Activated T-cell treated with anti-CD3 and anti-CD28 coated beads for 24 hours (primary cell): ENCODE results near the gene AMDHD2.
"Not testable (repeated sequence)": the region's sequence is repeated elsewhere in the genome, so short reads cannot be mapped to it uniquely, and the experiment has no call there.

ENCODE experiments used
- DNase-seq: peaks from one replicate; pipeline ENCODE4 v3.0.0-alpha.2; 2020; ENCODE audit warnings: low read depth

AMDHD2 gene

DNA sequence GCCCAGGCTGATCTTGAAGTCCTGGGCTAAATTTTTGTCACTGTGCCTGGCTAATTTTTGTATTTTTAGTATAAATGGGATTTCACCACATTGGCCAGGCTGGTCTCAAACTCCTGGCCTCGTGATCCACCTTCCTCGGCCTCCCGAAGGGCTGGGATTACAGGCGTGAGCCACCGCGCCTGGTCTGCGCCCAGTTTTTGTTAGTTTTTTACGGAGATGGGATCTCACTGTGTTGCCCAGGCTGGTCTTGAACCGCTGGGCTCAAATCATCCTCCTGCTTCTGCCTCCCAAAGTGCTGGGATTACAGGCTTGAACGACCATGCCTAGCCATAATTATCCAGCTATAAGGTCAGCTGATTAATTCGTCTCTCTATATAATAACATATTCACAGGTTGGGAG is 13.7 kb downstream of the AMDHD2 start:
- no peak for DNase-seq

- DNase-seq: not testable (repeated sequence)
Measured at GRCh38 chr16:2534335-2534734, 14.2 kb downstream of the AMDHD2 start.

DNA sequence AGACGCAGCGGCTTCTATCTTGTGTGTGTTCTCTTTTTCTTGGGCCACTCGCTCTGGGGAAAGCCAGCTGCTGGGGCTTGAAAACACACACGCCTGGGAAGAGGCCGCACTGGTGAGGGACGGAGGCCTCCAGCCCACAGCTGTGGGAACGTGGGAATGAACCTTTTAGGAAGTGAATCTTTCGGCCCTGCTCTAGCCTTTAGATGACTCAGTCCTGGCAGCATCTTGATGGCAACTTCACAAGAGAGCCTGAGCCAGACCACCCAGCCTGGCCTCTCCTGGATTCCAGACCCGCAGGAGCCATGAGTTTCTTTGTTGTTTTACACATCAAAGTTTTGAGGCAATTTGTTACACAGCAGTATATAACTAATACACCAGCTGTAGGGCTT is 15.4 kb downstream of the AMDHD2 start:
- no peak for DNase-seq

- DNase-seq: peak; percentile 93
Measured at GRCh38 chr16:2537451-2538379, 17.5 kb downstream of the AMDHD2 start, which contains the start of gene PDPK1. PDPK1 (plus strand) TSS chr16:2538021; CDS start chr16:2538113, 92 bp downstream.

DNA sequence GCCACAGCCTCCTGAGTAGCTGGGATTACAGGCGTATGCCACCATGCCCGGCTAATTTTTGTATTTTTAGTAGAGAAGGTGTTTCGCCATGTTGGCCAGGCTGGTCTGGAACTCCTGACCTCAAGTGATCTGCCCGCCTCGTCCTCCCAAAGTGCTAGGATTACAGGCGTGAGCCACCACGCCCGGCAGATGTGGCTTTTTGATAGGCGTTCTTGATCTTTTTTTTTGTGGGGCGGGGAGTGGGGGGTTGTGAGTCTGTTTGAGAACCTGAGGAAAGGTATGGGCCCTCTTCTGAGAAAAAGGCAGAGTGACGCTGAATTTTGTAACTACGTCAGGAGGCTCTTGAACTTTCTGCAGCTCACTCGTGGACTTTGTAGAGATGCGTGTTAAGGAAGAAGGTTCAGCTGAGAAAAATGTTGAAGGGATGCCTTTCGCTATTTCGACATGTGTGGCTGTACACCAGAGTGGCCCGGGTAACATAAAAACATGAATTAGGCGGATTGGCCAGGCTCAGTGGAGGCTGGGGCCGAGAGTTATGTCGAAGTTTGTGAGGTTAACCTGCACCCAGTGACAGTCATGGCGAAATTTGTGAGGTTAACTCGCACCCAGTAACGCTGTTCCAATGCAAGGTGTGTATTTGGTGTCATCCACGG is 19.1 kb downstream of the AMDHD2 start:
- not testable (repeated sequence) for DNase-seq

DNA sequence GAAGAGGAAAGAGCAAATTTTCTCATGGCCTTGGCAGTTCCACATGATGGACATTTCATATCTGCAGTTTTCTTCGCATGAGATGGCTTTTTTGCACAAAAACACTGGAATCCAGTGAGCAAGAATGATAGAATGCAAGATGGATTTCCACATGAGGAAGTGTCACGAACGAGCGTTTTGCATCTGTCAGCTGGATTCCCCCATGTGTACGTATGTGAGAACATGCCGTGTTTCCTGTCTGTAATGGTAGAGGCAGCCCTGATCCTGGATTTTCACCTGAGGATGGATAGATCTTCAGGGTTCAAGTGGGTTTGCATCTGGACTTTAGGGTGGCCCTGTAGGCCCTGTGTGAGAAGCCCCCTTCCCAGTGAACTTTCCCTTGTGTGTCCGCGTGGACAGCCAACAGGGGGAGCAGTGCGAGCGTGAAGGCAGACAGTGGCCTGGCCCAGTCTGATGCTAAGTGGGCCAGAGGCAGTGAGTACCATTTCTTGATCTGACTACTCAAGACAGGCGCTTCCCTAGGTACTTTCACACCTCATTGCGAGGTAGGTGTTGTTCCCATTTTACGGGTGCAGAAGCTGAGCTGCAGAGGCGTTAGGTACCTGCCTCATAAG is 19.8 kb downstream of the AMDHD2 start:
- not testable (repeated sequence) for DNase-seq

- not testable (repeated sequence) for DNase-seq
Measured at GRCh38 chr16:2540912-2541311, 20.7 kb downstream of the AMDHD2 start.

GRCh38 chr16:2541409-2541808 is 21.2 kb downstream of the AMDHD2 start:
- DNase-seq: not testable (repeated sequence)

DNA sequence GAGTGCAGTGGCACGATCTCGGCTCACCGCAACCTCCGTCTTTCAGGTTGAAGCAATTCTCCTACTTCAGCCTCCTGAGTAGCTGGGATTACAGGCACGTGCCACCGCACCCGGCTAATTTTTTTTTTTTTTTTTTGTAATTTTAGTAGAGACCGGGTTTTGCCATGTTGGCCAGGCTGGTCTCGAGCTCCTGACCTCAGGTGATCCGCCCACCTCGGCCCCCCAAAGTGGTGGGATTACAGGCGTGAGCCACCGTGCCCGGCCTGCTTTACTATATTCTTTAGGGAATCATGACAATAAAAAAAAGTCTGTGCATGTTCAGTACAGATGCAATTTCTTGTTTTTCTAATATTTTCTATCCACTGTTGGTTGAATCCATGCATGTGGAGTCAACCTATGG is 23.6 kb downstream of the AMDHD2 start:
- DNase-seq: not testable (repeated sequence)

DNA sequence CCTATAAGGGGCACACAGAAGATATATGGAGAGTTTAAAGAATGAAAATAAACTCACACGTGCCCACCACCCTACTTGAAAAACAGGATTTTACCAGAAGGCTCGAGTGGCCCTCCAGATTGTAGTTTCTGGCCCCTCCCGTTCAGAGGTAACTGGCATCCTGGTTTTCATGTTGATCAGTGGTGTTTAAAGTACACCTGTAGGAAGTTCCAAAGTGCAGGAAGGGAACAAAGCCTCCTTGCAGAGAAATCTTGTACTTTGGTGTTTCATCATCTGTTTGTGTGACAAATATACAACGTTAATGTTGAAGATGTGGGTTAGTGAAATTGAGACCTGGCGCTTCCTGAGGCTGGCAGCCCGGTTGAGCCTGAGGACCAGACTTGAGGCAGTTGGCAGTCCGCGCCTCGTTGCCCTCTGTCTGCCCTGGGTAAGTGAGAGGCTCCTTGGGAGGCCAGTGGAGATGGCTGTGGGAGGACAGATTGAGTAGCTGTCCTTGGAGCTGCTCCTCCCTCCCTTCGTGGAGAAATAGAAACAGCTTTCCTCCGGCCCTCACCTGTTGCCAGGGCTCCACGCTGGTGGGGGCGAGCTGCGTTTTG is 30.2 kb downstream of the AMDHD2 start:
- DNase-seq: not testable (repeated sequence)

- not testable (repeated sequence) for DNase-seq
Measured at GRCh38 chr16:2551420-2551889, 31.3 kb downstream of the AMDHD2 start.

DNA sequence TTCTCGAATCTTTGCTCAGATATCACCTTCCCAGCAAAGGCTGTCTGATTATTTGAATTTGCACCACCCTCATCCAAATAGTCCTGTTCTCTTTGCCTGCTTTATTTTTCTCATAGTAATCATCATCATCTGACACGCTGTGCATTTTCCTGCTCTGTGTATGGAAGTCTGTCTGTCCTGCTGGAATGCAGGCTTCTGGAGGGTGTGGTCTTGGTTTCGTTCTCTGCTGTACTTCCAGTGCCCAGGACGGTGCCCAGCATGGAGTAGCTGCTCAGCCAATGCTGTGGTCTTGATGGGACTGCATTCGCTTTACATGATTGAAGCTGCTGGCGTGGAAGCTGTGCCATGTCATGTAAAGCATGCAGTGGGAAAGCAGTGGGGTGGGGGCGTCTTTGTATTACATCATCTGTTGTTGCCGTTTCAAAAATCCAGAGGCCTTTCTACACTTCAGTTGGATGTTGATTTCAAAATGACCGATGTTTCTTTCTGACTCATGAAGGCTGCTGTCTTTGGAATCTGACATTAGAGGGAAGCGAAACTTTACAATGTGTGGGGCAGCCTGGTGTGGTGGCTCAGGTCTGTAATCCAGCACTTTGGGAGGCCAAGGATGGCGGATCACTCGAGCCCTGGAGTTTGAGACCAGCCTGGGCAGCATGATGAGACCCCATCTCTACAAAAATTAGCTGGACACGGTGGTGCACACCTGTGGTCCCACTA is 34.7 kb downstream of the AMDHD2 start:
- DNase-seq: not testable (repeated sequence)

GRCh38 chr16:2557150-2557549 is 37.0 kb downstream of the AMDHD2 start:
- not testable (repeated sequence) for DNase-seq

GRCh38 chr16:2560131-2560797 is 40.1 kb downstream of the AMDHD2 start:
- not testable (repeated sequence) for DNase-seq

DNA sequence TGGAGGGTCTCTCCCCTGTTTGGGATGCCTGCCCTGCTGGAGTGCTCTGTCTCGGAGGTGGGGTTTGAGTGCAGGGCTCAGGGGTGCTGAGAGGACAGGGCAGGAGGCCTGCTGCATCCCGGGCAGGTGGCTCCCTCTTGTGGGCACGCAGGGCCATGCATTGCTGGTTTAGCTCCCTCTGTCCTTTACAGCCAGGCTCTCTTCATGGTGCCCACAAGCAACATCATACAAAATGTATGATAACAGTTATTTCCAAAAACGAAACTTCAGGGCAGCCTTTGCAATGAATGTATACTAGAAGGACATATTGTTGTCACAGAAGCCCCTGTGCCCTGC is 40.6 kb downstream of the AMDHD2 start:
- peak; percentile 52 for DNase-seq

DNA sequence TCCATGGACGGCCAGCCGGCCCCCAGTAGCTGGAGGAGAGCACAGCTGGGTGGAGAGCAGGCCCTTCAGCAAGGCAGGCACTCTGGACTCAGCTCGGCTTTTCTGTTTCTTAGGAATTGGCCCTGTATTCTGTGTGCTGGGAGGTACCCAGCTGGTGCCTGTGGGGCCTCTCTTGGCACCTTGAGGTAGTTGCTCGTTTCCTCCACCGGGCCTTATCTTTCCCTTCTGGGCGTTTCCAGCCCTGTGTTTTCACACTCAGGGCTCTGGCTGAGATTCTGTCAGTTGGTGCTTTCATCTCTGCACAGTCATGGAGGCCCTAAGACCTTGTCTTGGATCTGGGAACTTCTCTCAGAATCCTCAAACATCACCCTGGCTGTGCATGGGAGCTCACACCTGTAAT is 47.3 kb downstream of the AMDHD2 start:
- not testable (repeated sequence) for DNase-seq

DNA sequence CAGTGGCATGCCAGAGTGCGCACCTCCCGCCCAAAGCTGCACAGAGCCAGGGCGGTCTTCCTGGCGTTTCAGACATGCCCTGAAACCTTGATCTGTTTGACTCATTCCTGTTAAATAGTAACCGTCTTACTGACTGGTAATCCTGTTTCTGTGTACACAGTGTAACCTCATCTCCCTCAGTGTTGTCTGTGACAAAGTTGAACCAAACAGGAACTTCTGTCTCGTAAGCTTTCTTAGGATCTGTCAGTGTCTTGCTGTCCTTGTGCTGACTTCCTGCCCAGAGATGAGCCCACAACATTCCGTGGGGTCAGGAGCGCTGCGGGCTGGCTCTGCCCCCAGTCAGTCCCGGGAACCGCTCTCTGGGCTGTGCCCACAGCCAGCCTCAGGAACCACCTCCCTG is 48.4 kb downstream of the AMDHD2 start:
- not testable (repeated sequence) for DNase-seq

DNA sequence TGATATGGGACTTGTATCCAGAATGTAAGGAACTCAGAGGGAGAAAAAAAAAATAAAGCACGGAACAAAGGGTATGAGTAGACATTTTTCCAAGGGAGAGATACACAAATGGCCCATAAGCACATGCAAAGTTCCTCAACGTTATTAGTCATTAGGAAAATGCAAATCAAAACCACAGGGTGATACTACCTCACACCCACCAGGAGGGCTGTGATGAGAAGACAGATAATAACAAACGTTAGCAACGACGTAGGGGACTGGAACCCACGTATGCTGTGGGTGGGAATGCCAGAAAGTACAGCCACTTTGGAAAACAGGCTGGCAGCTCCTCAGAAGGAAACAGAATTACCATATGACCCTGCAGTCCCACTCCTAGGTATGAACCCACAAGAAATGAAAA is 52.5 kb downstream of the AMDHD2 start:
- DNase-seq: not testable (repeated sequence)

DNA sequence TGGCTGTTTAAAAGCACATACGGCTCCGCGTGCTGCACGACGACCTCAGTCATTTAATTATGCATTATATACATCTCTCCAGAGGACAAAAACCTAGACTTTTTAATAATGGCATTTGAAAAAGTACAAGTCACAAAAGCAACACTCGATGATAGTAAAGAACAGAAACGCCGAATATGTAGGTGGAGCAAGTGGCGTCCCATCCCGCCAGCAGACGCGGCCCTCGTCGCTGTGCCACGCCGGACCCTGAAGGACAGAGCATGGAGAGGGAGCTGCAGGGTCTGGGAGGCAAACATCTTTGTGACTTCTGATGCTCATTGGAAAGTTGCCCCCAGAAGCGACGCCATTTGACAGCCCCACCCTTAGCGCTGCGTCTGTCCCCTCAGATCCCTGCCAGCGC is 55.7 kb downstream of the AMDHD2 start:
- DNase-seq: not testable (repeated sequence)

- not testable (repeated sequence) for DNase-seq
Measured at GRCh38 chr16:2577044-2577443, 56.9 kb downstream of the AMDHD2 start.

GRCh38 chr16:2578905-2579304 is 58.7 kb downstream of the AMDHD2 start:
- not testable (repeated sequence) for DNase-seq
